ENCODE measurements around the gene CNPY3. TPM values are rescaled to one million over a fixed set of nuclear protein-coding genes. Genes with fewer than 3 reads are reported as not detected.

Gene CNPY3
- total and polyA plus RNA-seq, 2 of the 13 experiments (the other 11 are each of a cell fraction or from before 2014, with no cell fraction given): 42.3 to 60.2 TPM

DNA sequence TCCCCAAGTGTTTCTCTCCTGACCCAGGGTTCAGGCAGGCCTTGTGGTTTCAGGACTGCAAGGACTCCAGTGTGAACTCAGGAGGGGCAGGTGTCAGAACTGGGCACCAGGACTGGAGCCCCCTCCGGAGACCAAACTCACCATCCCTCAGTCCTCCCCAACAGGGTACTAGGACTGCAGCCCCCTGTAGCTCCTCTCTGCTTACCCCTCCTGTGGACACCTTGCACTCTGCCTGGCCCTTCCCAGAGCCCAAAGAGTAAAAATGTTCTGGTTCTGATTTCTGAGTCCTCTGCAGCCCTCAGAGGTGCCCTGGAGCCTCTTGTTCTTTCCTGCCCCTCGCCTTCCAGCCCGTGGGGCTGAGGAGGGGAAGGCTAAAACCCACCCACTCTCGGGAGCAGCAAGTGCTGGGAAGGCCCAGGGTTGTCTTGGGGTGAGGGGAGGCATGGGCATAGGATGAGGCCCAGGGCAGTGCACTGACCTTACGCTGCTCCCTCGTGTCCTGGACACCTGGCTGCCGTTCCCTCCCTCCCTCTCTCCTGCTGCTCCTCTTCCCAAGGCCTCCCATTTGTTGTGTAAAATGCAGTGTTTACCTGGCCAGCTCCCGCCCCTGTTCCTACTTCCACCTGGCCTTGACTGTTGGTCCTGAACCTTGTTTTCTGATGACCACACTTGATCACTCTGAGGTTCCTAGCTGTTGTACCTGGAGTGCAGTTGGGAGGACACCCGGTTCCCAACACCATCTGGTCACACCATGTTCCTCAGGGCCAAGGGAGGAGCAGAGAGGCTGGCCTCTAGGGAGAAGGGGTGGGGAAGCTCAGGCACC, 9.9 kb downstream of the CNPY3 start (continued):
- TF ChIP-seq, protein P1, sequence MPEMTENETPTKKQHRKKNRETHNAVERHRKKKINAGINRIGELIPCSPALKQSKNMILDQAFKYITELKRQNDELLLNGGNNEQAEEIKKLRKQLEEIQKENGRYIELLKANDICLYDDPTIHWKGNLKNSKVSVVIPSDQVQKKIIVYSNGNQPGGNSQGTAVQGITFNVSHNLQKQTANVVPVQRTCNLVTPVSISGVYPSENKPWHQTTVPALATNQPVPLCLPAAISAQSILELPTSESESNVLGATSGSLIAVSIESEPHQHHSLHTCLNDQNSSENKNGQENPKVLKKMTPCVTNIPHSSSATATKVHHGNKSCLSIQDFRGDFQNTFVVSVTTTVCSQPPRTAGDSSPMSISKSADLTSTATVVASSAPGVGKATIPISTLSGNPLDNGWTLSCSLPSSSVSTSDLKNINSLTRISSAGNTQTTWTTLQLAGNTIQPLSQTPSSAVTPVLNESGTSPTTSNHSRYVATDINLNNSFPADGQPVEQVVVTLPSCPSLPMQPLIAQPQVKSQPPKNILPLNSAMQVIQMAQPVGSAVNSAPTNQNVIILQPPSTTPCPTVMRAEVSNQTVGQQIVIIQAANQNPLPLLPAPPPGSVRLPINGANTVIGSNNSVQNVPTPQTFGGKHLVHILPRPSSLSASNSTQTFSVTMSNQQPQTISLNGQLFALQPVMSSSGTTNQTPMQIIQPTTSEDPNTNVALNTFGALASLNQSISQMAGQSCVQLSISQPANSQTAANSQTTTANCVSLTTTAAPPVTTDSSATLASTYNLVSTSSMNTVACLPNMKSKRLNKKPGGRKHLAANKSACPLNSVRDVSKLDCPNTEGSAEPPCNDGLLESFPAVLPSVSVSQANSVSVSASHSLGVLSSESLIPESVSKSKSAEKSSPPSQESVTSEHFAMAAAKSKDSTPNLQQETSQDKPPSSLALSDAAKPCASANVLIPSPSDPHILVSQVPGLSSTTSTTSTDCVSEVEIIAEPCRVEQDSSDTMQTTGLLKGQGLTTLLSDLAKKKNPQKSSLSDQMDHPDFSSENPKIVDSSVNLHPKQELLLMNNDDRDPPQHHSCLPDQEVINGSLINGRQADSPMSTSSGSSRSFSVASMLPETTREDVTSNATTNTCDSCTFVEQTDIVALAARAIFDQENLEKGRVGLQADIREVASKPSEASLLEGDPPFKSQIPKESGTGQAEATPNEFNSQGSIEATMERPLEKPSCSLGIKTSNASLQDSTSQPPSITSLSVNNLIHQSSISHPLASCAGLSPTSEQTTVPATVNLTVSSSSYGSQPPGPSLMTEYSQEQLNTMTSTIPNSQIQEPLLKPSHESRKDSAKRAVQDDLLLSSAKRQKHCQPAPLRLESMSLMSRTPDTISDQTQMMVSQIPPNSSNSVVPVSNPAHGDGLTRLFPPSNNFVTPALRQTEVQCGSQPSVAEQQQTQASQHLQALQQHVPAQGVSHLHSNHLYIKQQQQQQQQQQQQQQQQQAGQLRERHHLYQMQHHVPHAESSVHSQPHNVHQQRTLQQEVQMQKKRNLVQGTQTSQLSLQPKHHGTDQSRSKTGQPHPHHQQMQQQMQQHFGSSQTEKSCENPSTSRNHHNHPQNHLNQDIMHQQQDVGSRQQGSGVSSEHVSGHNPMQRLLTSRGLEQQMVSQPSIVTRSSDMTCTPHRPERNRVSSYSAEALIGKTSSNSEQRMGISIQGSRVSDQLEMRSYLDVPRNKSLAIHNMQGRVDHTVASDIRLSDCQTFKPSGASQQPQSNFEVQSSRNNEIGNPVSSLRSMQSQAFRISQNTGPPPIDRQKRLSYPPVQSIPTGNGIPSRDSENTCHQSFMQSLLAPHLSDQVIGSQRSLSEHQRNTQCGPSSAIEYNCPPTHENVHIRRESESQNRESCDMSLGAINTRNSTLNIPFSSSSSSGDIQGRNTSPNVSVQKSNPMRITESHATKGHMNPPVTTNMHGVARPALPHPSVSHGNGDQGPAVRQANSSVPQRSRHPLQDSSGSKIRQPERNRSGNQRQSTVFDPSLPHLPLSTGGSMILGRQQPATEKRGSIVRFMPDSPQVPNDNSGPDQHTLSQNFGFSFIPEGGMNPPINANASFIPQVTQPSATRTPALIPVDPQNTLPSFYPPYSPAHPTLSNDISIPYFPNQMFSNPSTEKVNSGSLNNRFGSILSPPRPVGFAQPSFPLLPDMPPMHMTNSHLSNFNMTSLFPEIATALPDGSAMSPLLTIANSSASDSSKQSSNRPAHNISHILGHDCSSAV (CRISPR knock-in tag; IDR thresholded peaks at IDR 0.05; ENCODE audit: borderline replicate concordance): no peak
- peak; percentile 72 for TF ChIP-seq ZFY (CRISPR knock-in tag; IDR thresholded peaks at IDR 0.05)
- TF ChIP-seq, protein P2, sequence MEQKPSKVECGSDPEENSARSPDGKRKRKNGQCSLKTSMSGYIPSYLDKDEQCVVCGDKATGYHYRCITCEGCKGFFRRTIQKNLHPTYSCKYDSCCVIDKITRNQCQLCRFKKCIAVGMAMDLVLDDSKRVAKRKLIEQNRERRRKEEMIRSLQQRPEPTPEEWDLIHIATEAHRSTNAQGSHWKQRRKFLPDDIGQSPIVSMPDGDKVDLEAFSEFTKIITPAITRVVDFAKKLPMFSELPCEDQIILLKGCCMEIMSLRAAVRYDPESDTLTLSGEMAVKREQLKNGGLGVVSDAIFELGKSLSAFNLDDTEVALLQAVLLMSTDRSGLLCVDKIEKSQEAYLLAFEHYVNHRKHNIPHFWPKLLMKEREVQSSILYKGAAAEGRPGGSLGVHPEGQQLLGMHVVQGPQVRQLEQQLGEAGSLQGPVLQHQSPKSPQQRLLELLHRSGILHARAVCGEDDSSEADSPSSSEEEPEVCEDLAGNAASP (CRISPR knock-in tag; IDR thresholded peaks at IDR 0.05; ENCODE audit: borderline replicate concordance): peak; percentile 83
- TF ChIP-seq ZBTB42 (CRISPR knock-in tag; IDR thresholded peaks at IDR 0.05): 0 out of 2 replicates have a peak, but pooled peaks have one; percentile 77
- TF ChIP-seq ZNF446 (CRISPR knock-in tag; IDR thresholded peaks at IDR 0.05): no peak; the same call in 1 of the 2 replicates
- TF ChIP-seq, protein P3, sequence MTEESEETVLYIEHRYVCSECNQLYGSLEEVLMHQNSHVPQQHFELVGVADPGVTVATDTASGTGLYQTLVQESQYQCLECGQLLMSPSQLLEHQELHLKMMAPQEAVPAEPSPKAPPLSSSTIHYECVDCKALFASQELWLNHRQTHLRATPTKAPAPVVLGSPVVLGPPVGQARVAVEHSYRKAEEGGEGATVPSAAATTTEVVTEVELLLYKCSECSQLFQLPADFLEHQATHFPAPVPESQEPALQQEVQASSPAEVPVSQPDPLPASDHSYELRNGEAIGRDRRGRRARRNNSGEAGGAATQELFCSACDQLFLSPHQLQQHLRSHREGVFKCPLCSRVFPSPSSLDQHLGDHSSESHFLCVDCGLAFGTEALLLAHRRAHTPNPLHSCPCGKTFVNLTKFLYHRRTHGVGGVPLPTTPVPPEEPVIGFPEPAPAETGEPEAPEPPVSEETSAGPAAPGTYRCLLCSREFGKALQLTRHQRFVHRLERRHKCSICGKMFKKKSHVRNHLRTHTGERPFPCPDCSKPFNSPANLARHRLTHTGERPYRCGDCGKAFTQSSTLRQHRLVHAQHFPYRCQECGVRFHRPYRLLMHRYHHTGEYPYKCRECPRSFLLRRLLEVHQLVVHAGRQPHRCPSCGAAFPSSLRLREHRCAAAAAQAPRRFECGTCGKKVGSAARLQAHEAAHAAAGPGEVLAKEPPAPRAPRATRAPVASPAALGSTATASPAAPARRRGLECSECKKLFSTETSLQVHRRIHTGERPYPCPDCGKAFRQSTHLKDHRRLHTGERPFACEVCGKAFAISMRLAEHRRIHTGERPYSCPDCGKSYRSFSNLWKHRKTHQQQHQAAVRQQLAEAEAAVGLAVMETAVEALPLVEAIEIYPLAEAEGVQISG (CRISPR knock-in tag; IDR thresholded peaks at IDR 0.05): peak; percentile 81
- TF ChIP-seq HMG20A (CRISPR knock-in tag; IDR thresholded peaks at IDR 0.05; ENCODE audit: borderline replicate concordance): peak; percentile 54; the same call in 1 of the 2 replicates
- TF ChIP-seq SP140L (CRISPR knock-in tag; IDR thresholded peaks at IDR 0.05; ENCODE audit: borderline replicate concordance): no peak
- TF ChIP-seq RARG (CRISPR knock-in tag; IDR thresholded peaks at IDR 0.05; ENCODE audit: low read depth): no peak
- no peak for TF ChIP-seq POLR2G (IDR thresholded peaks at IDR 0.05; ENCODE audit: low read depth, low read length)
- peak; percentile 32; the same call in 1 of the 2 replicates for TF ChIP-seq CEBPB (IDR thresholded peaks at IDR 0.05; ENCODE audit: borderline replicate concordance, low read depth, low read length)
- no peak for TF ChIP-seq RFX1 (IDR thresholded peaks at IDR 0.05)
- TF ChIP-seq ZFP62 (CRISPR knock-in tag; IDR thresholded peaks at IDR 0.05): no peak
- TF ChIP-seq HNRNPK (IDR thresholded peaks at IDR 0.05; ENCODE audit: low read depth, low read length, poor library complexity, severe bottlenecking): no peak
